HG03103 (cell line): ENCODE results near the gene NRP1.

Source experiments
- ATAC-seq: cut with Tn5 transposase; IDR thresholded peaks from one replicate; pipeline ENCODE4 v1.9.1; 2021; ENCODE audit warnings: low read depth; ENCODE audit not compliant: unreplicated experiment

Gene NRP1

DNA sequence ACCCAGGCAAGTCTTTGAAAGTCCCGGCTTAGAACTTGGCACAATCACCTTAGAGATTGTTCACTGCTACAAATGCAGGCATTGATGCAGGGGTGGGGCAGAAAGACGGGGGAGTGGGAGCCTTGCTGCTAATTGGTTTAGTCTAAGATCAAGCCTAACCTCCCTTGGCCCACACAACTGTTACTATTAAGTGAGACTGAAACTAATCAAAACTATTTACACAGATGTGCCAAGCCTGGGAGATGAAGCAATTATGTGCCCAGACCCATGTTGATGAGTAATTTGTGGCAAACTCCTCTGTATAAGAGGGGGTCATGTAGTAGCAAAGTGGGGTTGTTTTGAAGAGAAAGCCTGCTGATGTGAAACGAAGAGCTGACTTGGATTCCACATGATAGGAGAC is 198.2 kb downstream of the NRP1 start:
- no peak for ATAC-seq

GRCh38 chr10:33134011-33134751 is 200.3 kb downstream of the NRP1 start:
- no peak for ATAC-seq

GRCh38 chr10:33133557-33133956 is 200.9 kb downstream of the NRP1 start:
- ATAC-seq = no peak

DNA sequence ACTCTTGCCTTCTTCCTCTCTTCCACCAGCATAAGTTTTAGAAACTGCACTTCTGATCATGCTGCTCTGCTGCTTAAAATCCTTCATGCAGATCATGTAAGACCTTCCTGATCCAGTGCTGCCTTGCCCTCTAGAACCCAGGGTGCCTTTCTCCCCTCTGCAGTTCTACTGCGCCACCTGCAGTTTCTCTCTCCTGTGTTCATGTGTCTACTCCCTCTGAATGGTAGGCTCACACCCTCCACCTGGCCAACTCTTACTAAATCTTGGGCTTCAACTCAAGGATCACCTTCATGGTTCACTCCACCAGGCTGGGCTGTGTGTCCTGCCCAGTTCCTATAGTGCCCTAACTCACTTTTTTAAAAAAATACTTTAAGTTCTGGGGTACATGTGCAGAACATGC is 201.8 kb downstream of the NRP1 start:
- no peak for ATAC-seq

GRCh38 chr10:33129996-33130386 is 204.5 kb downstream of the NRP1 start:
- no peak for ATAC-seq

DNA sequence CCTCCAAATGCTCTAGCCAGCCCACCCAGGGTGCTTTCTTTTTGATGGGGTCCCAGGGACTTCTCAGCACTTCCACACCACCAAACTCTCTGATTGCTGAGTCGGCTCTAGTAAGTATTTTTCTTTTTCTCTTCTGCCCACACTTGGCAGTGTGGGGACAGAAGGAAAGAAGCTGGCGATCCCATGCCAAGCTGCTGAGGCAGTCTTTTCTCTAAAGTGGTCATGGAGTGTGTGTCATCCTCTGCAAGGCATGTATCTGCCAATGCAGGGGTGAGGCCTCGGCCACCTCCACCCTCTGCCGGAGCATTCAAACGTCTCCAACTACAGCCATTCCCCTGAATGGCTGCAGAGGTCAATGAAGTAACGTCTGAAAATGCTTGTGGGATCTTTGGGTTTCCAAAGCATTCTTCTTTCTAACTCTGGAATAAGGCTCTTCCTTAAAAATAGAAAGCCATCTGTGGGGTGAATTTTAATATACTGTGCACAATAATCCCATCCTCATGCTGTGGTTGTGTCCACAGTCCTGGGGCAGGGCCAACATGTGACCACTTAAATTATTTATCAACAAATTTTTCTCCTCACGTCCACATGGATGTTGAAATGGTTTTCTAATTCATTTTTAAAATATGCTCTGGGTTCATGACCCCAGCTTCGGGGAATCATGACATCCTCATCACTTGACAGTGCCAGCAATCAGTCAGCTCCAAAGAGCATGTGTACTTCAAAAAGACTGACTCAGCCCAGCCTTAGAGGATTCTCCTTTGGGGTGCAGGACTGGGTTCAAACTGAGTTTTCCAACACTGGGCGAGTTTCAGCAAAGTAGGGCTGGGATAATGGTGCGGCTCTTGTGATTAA is 205.1 kb downstream of the NRP1 start:
- no peak for ATAC-seq

DNA sequence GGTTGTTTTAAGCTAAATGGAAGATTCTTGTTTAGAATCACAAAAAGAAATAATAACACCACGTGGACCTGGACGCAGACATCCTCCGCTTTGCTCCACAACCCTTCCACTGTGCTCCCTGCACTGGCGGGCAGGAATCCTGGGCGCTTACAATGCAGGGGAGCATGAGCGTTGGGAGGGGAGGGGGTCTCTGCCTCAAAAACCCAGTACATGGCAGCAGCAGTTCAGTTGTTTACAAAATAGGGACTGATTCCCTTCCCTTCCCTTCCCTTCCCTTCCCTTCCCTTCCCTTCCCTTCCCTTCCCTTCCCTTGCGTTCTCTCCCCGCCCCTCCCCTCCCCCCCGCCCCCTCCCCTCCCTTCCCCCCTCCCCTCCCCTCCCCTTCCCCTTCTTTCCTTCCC is 206.8 kb downstream of the NRP1 start:
- no peak for ATAC-seq
